HepG2 (cell line): ENCODE results near the gene SOX12. TPM values are rescaled to one million over a fixed set of nuclear protein-coding genes. Genes with fewer than 3 reads are reported as not detected.

Experiments
- ARNT ChIP-seq: fragments of 450-650 bp; IDR thresholded peaks from 2 replicates; pipeline ENCODE4 v1.6.1; 2017
- DPF2 ChIP-seq: sonication (generic); formaldehyde crosslinking; IDR thresholded peaks from 2 replicates; pipeline ENCODE4 v1.4.0; 2020; ENCODE audit warnings: mild to moderate bottlenecking, low read depth, missing genetic modification reagents, borderline replicate concordance
- MED8 ChIP-seq: sonication (generic); formaldehyde crosslinking; IDR thresholded peaks from 2 replicates; pipeline ENCODE4 v1.8.1; 2023; ENCODE audit warnings: mild to moderate bottlenecking, missing genetic modification reagents; ENCODE audit not compliant: insufficient replicate concordance
- MXI1 ChIP-seq: IDR thresholded peaks from 3 replicates; pipeline ENCODE4 v1.6.1; 2012; ENCODE audit warnings: low read depth, low read length, inconsistent platforms, borderline replicate concordance
- NFE2L1 ChIP-seq: sonication (generic); formaldehyde crosslinking; IDR thresholded peaks from 2 replicates; pipeline ENCODE4 v1.4.0; 2020; ENCODE audit warnings: missing genetic modification reagents, mild to moderate bottlenecking, borderline replicate concordance
- RCOR2 ChIP-seq: IDR thresholded peaks from 2 replicates; pipeline ENCODE4 v1.6.1; 2016; ENCODE audit warnings: missing biosample characterization, missing genetic modification reagents
- ZNF12 ChIP-seq: sonication (generic); formaldehyde crosslinking; IDR thresholded peaks from 2 replicates; pipeline ENCODE4 v1.5.0; 2020; ENCODE audit warnings: missing genetic modification reagents
- ZNF354B ChIP-seq: sonication (generic); formaldehyde crosslinking; IDR thresholded peaks from 2 replicates; pipeline ENCODE4 v1.8.0; 2022; ENCODE audit warnings: mild to moderate bottlenecking, missing genetic modification reagents
- ZNF431 ChIP-seq: sonication (generic); formaldehyde crosslinking; IDR thresholded peaks from 2 replicates; pipeline ENCODE4 v1.9.0; 2022; ENCODE audit warnings: missing genetic modification reagents, low read depth, mild to moderate bottlenecking, borderline replicate concordance
- ZNF543 ChIP-seq: sonication (generic); formaldehyde crosslinking; IDR thresholded peaks from 2 replicates; pipeline ENCODE4 v1.4.0; 2020; ENCODE audit warnings: mild to moderate bottlenecking, missing genetic modification reagents
- ZSCAN21 ChIP-seq: sonication (generic); formaldehyde crosslinking; IDR thresholded peaks from 2 replicates; pipeline ENCODE4 v1.8.0; 2022; ENCODE audit warnings: mild to moderate bottlenecking, missing genetic modification reagents, moderate library complexity, borderline replicate concordance
- polyA plus RNA-seq, 8 experiments: library from polyadenylated mRNA; depleted of rRNA in 3 of 8; stranded (reverse) in 7 of 8; unstranded in 1 of 8; fragments of >200 nt; fragmentation: Illumina TruSeq in 4 of 8; extraction: Trizol in 4 of 8; gene quantifications; 2 replicates each; pipeline versions ENCODE4 v1.2.1 to v1.2.3, GENCODE V29; 2011 to 2016; ENCODE audit warnings: low read depth in 4 of 8, missing spikeins in 1 of 8, mixed read lengths in 1 of 8; ENCODE audit not compliant: insufficient read depth in 1 of 8
- total RNA-seq, 5 experiments: library from RNA; depleted of rRNA; stranded (reverse); fragments of >200 nt; fragmentation: Illumina TruSeq; extraction: Trizol; gene quantifications; 2 replicates each; pipeline ENCODE4 v1.2.3, GENCODE V29; 2016; ENCODE audit warnings: low read depth in 1 of 5
- TF ChIP-seq, protein P1 (sequence below): sonication (generic); formaldehyde crosslinking; IDR thresholded peaks from 2 replicates; pipeline ENCODE4 v1.4.0; 2020; ENCODE audit warnings: mild to moderate bottlenecking, missing genetic modification reagents
- TF ChIP-seq, protein P2 (sequence below): sonication (generic); formaldehyde crosslinking; IDR thresholded peaks from 2 replicates; pipeline ENCODE4 v1.5.1; 2020; ENCODE audit warnings: missing genetic modification reagents, mild to moderate bottlenecking, borderline replicate concordance
- TF ChIP-seq, protein P3 (sequence below): sonication (generic); formaldehyde crosslinking; IDR thresholded peaks from 2 replicates; pipeline ENCODE4 v1.8.1; 2023; ENCODE audit warnings: mild to moderate bottlenecking, inconsistent platforms, moderate library complexity, missing genetic modification reagents, borderline replicate concordance
- TF ChIP-seq, protein P4 (sequence below): sonication (generic); formaldehyde crosslinking; IDR thresholded peaks from 2 replicates; pipeline ENCODE4 v1.5.0; 2020; ENCODE audit warnings: missing genetic modification reagents, mild to moderate bottlenecking, borderline replicate concordance

SOX12 gene
- total and polyA plus RNA-seq, 2 of the 13 experiments (the other 11 are each of a cell fraction or from before 2014, with no cell fraction given), result 10.0 to 18.7 TPM

DNA sequence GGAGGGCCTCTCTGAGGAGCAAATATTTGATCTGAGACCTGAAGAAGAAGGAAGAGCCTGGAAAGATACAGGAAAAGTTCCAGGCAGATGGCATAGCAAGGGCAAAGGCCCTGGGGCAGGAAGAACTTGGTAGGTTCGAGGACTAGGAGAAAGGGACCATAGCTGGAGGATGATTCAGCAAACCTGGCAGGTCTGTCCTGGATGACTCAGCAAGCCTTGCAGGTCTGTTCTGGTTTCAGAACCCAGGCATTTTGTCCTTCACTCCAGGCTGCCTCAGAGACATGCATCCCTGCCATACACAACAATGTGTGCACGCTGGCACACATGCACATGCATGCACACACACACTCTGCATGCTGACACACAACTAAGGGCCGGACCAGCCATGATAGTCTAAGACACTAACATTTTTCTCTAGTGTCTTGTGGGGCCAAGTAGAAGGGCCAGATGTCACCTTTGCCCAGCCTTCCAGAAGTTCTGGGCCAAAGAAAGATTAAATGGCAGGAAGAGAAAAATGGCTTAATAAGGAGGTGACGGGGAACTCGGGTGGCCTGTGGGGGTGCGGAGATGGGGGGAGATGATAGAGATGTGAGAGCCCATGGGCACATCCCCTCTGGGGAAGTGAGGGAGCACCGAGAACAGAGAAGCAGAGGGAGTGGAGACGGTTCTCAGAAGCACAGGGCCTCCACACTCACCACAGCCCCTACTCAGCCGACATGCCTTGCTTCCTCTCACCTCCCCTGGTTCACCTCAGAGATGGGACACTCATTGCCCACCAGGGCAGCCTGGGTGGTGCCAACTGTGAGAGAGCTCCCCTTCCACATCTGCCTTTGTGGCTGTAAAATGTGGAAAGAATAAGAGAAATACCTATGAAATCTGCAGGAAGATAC, 39.8 kb downstream of the SOX12 start (continued):
- no peak for TF ChIP-seq ZNF431 (CRISPR knock-in tag)
- TF ChIP-seq ZNF354B, result no peak
- 0 out of 3 replicates have a peak, but pooled peaks have one; percentile 45 for TF ChIP-seq MXI1
- 0 out of 2 replicates have a peak, but pooled peaks have one; percentile 74 for TF ChIP-seq NFE2L1
- no peak for TF ChIP-seq ZNF543
- TF ChIP-seq RCOR2 (CRISPR knock-in tag), result 0 out of 2 replicates have a peak, but pooled peaks have one; percentile 47
- TF ChIP-seq ZNF12 (CRISPR knock-in tag), result 0 out of 2 replicates have a peak, but pooled peaks have one; percentile 29
- TF ChIP-seq, protein P1, sequence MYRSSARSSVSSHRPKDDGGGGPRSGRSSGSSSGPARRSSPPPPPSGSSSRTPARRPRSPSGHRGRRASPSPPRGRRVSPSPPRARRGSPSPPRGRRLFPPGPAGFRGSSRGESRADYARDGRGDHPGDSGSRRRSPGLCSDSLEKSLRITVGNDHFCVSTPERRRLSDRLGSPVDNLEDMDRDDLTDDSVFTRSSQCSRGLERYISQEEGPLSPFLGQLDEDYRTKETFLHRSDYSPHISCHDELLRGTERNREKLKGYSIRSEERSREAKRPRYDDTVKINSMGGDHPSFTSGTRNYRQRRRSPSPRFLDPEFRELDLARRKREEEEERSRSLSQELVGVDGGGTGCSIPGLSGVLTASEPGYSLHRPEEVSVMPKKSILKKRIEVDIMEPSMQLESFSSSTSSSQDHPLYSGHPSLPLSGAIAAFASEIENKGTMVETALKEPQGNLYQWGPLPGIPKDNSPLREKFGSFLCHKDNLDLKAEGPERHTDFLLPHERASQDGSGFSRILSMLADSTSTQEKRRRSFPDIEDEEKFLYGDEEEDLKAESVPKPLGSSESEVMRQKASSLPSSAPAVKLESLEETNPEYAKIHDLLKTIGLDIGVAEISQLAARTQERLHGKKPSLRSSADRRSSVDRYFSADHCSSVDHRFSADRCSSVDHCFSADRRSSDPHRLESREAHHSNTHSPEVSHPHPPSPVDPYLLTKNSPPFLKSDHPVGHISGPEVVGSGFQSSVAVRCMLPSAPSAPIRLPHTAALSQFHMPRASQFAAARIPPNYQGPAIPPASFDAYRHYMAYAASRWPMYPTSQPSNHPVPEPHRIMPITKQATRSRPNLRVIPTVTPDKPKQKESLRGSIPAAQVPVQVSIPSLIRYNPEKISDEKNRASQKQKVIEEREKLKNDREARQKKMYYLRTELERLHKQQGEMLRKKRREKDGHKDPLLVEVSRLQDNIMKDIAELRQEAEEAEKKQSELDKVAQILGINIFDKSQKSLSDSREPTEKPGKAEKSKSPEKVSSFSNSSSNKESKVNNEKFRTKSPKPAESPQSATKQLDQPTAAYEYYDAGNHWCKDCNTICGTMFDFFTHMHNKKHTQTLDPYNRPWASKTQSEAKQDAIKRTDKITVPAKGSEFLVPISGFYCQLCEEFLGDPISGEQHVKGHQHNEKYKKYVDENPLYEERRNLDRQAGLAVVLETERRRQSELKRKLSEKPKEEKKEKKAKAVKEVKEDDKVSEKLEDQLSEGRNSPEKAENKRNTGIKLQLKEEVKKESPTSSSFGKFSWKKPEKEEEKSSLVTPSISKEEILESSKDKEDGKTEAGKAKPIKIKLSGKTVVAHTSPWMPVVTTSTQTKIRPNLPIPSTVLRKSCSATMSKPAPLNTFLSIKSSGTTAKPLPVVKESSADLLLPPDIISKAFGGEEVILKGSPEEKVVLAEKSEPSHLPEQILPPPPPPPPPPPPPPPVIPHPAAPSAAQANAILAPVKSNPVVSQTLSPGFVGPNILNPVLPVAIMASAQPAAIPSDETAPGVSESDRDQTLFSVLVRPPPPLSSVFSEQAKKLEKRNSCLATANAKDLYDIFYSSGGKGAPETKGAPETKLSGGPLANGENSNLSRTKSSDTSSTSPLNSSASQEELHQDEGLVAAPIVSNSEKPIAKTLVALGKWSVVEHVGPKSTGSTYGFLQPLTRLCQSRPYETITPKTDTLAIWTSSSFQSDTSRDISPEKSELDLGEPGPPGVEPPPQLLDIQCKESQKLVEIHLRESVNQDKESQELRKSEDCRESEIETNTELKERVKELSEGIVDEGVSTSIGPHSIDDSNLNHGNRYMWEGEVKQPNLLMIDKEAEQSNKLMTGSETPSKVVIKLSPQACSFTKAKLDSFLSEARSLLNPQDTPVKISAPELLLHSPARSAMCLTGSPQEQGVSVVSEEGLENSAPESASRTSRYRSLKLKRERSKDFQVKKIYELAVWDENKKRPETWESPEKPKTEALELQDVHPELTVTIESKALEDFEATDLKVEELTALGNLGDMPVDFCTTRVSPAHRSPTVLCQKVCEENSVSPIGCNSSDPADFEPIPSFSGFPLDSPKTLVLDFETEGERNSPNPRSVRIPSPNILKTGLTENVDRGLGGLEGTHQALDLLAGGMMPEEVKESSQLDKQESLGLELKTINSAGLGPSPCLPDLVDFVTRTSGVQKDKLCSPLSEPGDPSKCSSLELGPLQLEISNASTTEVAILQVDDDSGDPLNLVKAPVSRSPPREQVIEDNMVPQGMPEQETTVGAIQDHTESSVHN, result peak; percentile 44; the same call in 1 of the 2 replicates
- 0 out of 2 replicates have a peak, but pooled peaks have one; percentile 23 for TF ChIP-seq DPF2 (CRISPR knock-in tag)
- TF ChIP-seq, protein P2, sequence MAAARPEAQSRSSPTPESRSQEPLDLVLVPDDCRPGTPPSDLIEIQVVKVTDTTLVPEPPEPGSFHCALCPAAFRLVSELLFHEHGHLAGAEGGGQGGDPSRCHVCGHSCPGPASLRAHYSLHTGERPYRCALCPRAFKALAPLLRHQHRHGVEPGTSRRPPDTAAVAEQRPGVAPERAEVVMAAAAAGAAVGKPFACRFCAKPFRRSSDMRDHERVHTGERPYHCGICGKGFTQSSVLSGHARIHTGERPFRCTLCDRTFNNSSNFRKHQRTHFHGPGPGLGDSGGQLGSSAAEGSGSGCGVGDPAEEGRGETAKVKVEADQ, result no peak
- TF ChIP-seq ARNT, result no peak
- 0 out of 2 replicates have a peak, but pooled peaks have one; percentile 32 for TF ChIP-seq ZSCAN21
- TF ChIP-seq, protein P3, sequence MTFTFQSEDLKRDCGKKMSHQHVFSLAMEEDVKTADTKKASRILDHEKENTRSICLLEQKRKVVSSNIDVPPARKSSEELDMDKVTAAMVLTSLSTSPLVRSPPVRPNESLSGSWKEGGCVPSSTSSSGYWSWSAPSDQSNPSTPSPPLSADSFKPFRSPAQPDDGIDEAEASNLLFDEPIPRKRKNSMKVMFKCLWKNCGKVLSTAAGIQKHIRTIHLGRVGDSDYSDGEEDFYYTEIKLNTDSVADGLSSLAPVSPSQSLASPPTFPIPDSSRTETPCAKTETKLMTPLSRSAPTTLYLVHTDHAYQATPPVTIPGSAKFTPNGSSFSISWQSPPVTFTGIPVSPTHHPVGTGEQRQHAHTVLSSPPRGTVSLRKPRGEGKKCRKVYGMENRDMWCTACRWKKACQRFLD (CRISPR knock-in tag), result 0 out of 2 replicates have a peak, but pooled peaks have one; percentile 23
- peak; percentile 9 for TF ChIP-seq MED8
- TF ChIP-seq, protein P4, sequence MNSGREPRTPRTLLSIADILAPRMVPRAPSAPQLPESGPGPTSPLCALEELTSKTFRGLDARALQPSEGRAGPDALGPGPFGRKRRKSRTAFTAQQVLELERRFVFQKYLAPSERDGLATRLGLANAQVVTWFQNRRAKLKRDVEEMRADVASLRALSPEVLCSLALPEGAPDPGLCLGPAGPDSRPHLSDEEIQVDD (CRISPR knock-in tag), result no peak
